ENCODE data around the gene CACNA1B. TPM values are rescaled to one million over a fixed set of nuclear protein-coding genes. Genes with fewer than 3 reads are reported as not detected.

The CACNA1B gene
- polyA plus RNA-seq, 1 of the 3 experiments (the other 2 are of a cell fraction), result 0.03 TPM

DNA sequence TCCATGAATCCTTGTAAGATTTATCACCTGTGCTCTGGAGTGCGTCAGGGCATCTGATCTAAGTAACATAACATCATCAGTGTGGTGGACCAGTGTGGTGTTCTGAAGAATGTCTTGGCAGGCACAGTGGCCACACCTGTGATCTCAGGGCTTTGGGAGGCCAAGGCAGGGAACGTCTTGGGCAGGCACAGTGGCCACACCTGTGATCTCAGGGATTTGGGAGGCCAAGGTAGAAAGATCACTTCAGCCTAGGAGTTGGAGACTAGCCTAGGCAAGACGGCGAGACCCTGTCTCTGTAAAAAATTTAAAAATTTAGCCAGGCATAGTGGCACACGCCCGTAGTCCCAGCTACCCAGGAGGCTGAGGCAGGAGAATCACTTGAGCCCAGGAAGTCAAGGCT lies 185.5 kb downstream of the CACNA1B start:
- Histone ChIP-seq H4K20me1 (ENCODE audit: insufficient read depth) (no peaks in the 10 kb centered on the region), H3K36me3 (replicated peaks in 1 of 2; ENCODE audit: control insufficient read depth in 1 of 2, insufficient read depth in 2 of 2, low read length in 1 of 2) (no peaks in the 10 kb centered on the region), H3K79me2 (ENCODE audit: insufficient read depth) (no peaks in the 10 kb centered on the region), H2AFZ (ENCODE audit: low read depth) (no peak overlapping the region), H3K4me2 (no peak overlapping the region), H3K27ac (ENCODE audit: low read depth in 2 of 2, low read length in 1 of 2) (no peak overlapping the region), H3K9me2 (no peaks in the 10 kb centered on the region), H3K27me3 (ENCODE audit: insufficient read depth) (no peaks in the 10 kb centered on the region), H3K9ac (no peak overlapping the region), H3F3A (replicated peaks; ENCODE audit: insufficient read depth) (no peaks in the 10 kb centered on the region), H3K4me1 (ENCODE audit: control insufficient read depth in 1 of 2, insufficient read depth in 2 of 2, low read depth in 1 of 2, low read length in 1 of 2) (no peaks in the 10 kb centered on the region; a peak in 1 of 4 replicates), H3K9me3 (no peaks in the 10 kb centered on the region), H3K4me3 (ENCODE audit: low read depth in 2 of 2, low read length in 1 of 2) (no peak overlapping the region)
- POLR2A ChIA-PET, result no interaction called here
- TF ChIP-seq, protein P1, sequence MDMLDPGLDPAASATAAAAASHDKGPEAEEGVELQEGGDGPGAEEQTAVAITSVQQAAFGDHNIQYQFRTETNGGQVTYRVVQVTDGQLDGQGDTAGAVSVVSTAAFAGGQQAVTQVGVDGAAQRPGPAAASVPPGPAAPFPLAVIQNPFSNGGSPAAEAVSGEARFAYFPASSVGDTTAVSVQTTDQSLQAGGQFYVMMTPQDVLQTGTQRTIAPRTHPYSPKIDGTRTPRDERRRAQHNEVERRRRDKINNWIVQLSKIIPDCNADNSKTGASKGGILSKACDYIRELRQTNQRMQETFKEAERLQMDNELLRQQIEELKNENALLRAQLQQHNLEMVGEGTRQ (IDR thresholded peaks at IDR 0.05; ENCODE audit: borderline replicate concordance, low read depth, low read length), result no peak
- TF ChIP-seq, protein P2, sequence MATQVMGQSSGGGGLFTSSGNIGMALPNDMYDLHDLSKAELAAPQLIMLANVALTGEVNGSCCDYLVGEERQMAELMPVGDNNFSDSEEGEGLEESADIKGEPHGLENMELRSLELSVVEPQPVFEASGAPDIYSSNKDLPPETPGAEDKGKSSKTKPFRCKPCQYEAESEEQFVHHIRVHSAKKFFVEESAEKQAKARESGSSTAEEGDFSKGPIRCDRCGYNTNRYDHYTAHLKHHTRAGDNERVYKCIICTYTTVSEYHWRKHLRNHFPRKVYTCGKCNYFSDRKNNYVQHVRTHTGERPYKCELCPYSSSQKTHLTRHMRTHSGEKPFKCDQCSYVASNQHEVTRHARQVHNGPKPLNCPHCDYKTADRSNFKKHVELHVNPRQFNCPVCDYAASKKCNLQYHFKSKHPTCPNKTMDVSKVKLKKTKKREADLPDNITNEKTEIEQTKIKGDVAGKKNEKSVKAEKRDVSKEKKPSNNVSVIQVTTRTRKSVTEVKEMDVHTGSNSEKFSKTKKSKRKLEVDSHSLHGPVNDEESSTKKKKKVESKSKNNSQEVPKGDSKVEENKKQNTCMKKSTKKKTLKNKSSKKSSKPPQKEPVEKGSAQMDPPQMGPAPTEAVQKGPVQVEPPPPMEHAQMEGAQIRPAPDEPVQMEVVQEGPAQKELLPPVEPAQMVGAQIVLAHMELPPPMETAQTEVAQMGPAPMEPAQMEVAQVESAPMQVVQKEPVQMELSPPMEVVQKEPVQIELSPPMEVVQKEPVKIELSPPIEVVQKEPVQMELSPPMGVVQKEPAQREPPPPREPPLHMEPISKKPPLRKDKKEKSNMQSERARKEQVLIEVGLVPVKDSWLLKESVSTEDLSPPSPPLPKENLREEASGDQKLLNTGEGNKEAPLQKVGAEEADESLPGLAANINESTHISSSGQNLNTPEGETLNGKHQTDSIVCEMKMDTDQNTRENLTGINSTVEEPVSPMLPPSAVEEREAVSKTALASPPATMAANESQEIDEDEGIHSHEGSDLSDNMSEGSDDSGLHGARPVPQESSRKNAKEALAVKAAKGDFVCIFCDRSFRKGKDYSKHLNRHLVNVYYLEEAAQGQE (IDR thresholded peaks at IDR 0.05; ENCODE audit: low read depth, low read length), result no peak
- no peak for TF ChIP-seq FOXM1 (IDR thresholded peaks at IDR 0.05; ENCODE audit: low read depth)
- TF ChIP-seq RCOR1 (IDR thresholded peaks at IDR 0.05; ENCODE audit: low read length), result no peak
- TF ChIP-seq RXRA (IDR thresholded peaks at IDR 0.05; ENCODE audit: borderline replicate concordance, low read depth), result no peak
- no peak for TF ChIP-seq SMC3 (IDR thresholded peaks at IDR 0.05; ENCODE audit: low read depth, low read length)
- TF ChIP-seq EZH2phosphoT487 (IDR thresholded peaks at IDR 0.05; ENCODE audit: borderline replicate concordance, low read depth), result no peak
- no peak for TF ChIP-seq POLR2AphosphoS5 (IDR thresholded peaks at IDR 0.05; ENCODE audit: low read depth, low read length)
- TF ChIP-seq, protein P3, sequence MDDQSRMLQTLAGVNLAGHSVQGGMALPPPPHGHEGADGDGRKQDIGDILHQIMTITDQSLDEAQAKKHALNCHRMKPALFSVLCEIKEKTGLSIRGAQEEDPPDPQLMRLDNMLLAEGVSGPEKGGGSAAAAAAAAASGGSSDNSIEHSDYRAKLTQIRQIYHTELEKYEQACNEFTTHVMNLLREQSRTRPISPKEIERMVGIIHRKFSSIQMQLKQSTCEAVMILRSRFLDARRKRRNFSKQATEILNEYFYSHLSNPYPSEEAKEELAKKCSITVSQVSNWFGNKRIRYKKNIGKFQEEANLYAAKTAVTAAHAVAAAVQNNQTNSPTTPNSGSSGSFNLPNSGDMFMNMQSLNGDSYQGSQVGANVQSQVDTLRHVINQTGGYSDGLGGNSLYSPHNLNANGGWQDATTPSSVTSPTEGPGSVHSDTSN (IDR thresholded peaks at IDR 0.05), result no peak
- TF ChIP-seq EP300 (IDR thresholded peaks at IDR 0.05; ENCODE audit: borderline replicate concordance in 1 of 2, low read depth in 1 of 2, low read length in 1 of 2), result no peak
- no peak for TF ChIP-seq CHD2 (IDR thresholded peaks at IDR 0.05; ENCODE audit: low read length, partially characterized antibody)
- TF ChIP-seq TAF1 (IDR thresholded peaks at IDR 0.05; ENCODE audit: borderline replicate concordance, low read depth, low read length), result no peak
- TF ChIP-seq, protein P4, sequence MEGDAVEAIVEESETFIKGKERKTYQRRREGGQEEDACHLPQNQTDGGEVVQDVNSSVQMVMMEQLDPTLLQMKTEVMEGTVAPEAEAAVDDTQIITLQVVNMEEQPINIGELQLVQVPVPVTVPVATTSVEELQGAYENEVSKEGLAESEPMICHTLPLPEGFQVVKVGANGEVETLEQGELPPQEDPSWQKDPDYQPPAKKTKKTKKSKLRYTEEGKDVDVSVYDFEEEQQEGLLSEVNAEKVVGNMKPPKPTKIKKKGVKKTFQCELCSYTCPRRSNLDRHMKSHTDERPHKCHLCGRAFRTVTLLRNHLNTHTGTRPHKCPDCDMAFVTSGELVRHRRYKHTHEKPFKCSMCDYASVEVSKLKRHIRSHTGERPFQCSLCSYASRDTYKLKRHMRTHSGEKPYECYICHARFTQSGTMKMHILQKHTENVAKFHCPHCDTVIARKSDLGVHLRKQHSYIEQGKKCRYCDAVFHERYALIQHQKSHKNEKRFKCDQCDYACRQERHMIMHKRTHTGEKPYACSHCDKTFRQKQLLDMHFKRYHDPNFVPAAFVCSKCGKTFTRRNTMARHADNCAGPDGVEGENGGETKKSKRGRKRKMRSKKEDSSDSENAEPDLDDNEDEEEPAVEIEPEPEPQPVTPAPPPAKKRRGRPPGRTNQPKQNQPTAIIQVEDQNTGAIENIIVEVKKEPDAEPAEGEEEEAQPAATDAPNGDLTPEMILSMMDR (IDR thresholded peaks at IDR 0.05), result no peak
- TF ChIP-seq, protein P5, sequence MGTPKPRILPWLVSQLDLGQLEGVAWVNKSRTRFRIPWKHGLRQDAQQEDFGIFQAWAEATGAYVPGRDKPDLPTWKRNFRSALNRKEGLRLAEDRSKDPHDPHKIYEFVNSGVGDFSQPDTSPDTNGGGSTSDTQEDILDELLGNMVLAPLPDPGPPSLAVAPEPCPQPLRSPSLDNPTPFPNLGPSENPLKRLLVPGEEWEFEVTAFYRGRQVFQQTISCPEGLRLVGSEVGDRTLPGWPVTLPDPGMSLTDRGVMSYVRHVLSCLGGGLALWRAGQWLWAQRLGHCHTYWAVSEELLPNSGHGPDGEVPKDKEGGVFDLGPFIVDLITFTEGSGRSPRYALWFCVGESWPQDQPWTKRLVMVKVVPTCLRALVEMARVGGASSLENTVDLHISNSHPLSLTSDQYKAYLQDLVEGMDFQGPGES (IDR thresholded peaks at IDR 0.05; ENCODE audit: low read depth, low read length), result no peak
- TF ChIP-seq, protein P6, sequence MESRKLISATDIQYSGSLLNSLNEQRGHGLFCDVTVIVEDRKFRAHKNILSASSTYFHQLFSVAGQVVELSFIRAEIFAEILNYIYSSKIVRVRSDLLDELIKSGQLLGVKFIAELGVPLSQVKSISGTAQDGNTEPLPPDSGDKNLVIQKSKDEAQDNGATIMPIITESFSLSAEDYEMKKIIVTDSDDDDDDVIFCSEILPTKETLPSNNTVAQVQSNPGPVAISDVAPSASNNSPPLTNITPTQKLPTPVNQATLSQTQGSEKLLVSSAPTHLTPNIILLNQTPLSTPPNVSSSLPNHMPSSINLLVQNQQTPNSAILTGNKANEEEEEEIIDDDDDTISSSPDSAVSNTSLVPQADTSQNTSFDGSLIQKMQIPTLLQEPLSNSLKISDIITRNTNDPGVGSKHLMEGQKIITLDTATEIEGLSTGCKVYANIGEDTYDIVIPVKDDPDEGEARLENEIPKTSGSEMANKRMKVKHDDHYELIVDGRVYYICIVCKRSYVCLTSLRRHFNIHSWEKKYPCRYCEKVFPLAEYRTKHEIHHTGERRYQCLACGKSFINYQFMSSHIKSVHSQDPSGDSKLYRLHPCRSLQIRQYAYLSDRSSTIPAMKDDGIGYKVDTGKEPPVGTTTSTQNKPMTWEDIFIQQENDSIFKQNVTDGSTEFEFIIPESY (IDR thresholded peaks at IDR 0.05; ENCODE audit: borderline replicate concordance, low read depth), result no peak
- TF ChIP-seq NFIC (IDR thresholded peaks at IDR 0.05; ENCODE audit: borderline replicate concordance), result no peak
- no peak for TF ChIP-seq FOXJ3 (CRISPR knock-in tag; IDR thresholded peaks at IDR 0.05)
- CTCF ChIA-PET, result no interaction called here
- DNase-seq, result no peak
- 31% methylated on average over 6 of the region's 6 CpGs for WGBS (ENCODE audit: low lambda C conversion rate)

Data from SK-N-SH (cell line).